HG03558 (cell line): Measurements from ENCODE around the gene LPIN1.
"Not testable (repeated sequence)": the region's sequence is repeated elsewhere in the genome, so short reads cannot be mapped to it uniquely, and the experiment has no call there.

Experiments used
- ATAC-seq: cut with Tn5 transposase; IDR thresholded peaks from one replicate; pipeline ENCODE4 v1.9.1; 2021; ENCODE audit warnings: moderate number of reproducible peaks; ENCODE audit not compliant: unreplicated experiment; ENCODE audit errors: extremely low read depth

The LPIN1 gene

DNA sequence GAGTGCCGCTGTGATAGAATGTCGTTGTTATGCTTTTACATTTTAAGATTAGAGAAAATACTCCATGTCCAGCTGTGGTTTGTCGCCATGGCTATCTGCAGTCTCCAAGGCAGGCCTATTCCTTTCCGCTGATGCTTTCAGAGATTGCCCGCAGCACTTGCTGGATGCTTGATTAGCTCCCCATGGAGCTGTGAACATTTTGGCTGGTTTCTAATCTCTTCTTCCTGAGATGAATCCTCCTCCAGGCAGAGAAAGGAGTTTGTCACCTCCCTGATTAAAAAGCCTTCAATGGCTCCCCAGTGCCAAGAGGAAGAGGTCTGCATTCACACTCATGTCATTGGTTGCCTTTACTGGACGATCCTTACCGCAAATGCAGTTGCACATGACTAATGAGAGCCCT is 32.6 kb upstream of the LPIN1 start:
- ATAC-seq: no peak

DNA sequence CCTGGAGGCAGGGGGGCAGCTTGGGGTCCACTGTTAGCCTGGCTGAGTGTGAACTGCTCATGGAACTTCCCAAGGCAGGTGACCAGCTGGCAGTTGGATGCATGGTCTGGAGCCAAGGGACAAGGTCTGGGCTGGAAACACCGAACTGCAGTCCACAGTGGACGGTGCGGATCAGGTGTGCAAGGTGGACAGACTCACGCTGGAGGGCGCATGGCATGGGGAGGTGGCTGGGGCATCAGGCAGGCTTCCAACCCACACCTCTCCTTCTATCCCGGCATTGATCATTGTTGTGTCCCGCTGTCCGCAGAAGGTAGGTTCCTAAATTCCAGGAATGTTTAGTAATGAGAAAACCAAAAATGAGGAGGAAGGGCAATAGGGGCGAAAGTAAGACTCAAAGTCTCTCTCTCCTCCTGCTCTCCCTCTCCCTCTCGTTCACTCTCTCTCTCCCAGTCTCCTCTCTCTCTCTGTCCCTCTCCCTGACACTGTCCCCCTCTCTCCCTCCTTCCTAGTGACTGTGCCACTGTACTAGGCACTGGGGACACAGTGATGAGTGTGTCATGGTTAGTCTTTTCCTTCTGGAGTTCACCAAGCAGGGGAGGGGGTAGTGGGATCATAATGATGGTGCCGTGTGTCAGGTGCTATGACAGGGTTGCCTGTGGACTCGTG is 30.3 kb upstream of the LPIN1 start:
- ATAC-seq: no peak

DNA sequence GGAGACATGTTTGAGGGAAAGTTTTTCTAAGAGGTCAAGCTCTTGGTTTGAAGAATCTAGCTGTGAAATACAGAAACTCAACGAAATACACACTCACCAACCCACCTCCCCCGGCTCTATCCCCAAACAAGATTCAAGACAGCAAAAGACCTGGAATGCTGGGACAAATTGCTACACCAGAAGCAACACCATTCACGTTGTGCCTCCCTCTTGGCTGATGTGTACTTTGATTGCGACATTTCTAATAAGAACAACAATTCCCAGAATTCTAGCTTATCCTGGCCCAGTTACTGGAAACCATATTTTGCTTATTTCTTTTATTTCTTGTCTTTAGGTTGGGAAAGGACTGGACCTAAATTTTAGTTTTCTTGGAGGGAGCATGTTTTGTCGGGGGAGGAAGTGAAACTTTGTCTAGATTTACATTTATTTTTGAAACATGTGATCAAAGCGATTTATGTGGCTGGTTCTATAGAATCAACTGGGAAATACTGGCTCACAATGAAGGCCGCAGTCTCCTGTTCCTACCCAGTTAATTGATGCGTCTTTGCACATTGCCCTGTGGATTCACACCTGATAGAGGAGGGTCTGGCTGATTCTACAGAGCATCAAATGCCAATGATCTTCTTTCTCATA is 29.6 kb upstream of the LPIN1 start:
- no peak for ATAC-seq

DNA sequence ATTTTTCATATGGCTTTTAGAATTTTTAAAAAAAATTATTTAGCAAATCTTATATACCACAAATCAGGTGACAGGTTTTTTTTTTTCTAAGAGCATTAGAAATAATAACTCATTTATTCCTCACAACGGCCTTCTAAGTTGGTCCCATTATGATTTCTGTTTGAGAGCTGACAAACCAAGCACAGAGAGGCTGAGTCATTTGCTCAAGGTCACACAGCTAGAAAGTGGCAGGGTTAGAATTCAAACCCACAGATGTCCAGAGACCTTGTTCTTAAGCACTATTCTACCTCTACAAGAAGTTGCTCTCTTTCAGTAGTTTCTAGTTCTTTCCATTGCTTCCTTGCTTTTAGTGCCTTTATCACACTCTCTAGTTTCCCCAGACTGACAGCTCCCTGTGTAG is 28.8 kb upstream of the LPIN1 start:
- ATAC-seq: no peak

DNA sequence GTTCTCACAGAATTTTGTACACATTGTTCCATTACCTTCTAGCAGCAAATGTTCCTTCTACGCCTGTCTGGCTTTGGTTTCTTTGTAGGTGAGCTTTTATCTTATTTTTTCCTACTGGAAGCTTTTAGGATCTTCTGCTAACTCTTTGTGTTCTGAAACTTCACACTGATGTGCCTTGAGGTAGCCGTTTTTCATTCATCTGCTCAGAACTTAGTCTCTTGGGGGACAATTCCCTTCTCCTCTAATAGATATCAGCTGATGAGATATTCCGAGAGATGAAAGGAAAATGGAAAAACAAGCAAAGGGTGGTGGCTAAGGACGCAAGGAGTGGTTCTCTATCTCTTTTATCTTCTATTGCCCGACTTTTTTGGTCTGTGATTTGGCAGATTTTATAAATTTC is 27.8 kb upstream of the LPIN1 start:
- no peak for ATAC-seq

DNA sequence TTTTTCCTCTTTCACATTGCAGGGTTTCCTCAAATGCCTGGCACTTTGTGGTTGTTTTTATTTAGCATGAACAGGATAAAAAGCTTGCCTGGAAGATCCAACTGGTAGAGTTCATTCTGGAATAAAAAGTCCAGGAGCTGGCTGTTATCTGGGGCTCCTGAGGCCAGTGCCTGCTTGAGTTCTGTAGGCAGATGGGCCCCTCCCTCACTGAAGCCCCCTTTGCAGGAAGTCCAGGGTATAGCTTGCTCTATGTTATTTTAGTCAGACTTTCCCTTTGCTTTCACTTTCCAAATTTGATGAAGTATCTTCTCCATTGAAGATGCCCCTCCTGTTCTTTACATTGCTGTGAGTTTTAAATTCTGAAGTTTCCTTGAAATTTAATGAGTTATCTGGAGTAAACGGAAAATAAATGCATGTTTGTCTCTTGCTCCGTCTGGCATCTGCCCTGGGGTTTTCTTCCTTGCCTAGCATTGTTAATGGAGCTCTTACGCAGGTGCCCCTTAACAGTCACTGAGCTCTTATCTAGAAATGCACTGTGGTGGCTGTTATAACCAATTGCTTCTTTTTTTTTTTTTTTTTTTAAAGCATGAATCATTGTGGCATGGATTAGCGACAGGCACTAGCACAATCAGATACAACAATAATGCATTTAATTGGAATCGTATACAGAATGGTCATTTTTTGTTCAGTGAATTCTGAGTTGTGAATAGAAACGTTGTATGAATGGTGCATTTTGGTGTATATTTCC is 27.0 kb upstream of the LPIN1 start:
- no peak for ATAC-seq

DNA sequence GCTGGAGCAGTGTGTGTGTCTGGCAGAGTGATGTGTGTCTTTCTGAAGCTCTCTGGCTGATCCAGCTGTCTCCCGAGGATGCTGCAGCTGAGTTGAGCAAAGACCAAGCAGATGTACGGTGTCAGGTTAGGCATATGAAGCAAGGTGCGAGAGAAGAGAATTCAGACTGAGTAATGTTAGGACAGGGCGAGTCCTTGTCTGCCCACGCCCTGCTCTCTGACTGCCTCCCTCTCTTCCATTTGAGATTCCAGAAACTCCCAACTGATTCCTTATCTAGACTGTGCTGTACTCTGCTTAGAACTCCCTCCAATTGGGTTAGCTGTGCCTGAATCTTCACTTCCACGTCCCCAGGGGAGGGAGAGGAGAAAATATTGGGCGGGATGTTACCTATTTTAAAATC is 25.7 kb upstream of the LPIN1 start:
- no peak for ATAC-seq

DNA sequence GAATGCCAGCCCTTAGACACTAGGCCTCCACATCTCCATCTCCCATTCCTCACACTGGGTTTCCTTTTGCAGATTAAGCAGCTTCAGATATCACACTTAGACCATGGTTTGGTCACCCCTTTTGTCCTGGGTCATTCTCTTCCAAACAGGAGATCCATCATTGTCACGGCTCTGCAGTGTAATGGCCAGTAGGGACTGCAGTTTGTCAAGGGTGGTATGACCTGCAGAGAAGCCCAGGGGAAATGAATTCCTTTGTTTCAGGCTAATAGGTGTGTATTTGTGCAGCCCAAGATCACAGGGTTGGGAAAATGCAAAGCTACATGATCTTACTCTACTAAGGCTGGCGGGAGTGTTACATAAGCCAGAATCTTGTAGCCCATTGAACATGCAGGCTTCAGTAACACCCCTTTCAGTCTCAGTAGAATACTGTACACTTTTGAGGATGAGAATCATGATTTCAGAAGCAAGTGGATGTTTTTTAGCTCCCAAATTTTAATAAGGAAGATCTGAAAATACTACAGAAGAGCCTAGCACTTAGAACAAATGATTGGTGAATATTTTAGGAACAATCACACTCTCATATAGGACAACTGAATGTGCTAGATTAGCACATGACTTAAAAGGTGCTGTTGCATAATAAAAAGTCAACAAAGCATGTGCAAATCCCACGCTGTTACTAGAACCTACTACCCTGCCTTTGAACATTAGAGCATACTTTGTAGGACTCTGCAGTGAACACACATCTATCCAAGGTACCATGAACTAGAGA is 24.0 kb upstream of the LPIN1 start:
- no peak for ATAC-seq

DNA sequence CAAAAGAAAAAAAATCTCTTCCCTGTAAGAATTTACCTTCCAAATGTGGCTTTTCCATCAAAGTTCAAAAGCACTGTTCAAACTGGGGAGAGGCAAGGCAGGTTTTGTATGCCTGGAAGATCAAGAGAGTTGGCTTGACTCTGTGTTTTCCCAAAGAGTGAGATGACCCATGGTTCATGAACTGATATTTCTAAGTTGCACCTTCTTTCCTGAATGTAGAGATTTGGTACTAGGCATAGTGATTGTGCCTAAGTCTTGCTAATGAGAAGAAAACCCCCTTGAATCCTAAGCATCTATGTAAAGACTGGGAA is 23.4 kb upstream of the LPIN1 start:
- ATAC-seq: no peak

DNA sequence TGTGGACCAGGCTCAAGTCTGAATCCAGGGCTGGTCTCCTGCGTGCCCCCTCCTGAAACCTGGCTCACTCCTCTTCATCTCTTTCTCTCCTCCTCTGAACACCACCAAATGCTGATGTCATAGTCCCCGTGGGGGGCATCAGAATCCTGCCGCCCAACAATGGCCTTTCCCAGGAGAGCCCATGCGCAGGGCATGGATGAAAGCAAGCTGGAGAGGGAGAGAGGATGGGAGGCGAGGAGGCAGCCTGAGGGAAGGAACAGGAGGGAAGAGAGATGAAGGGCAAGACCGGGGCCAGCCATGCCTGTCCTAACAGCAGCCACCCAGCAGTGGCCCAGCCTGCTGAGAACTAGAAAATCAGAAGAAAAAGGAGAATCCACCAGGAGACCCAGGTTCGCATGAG is 22.3 kb upstream of the LPIN1 start:
- ATAC-seq: no peak

DNA sequence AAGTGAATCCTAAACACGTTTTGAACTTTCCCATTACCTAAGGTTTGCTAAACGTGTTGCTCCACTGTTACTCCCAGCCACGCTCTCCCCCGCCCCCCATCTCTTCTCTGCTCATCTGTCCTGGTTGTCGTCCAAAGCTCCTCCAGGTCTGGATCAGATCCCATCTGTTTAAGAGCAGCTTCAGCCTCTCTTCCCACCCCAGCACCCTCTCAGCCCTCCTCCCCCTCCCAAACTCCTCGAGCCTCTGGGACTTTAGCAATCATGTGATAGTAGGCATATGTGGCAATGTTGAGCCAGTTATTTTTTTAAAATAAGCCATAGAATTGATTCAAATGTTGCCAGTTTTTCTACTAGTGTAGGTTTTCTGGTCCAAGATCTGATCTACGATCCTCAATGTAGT is 20.0 kb upstream of the LPIN1 start:
- no peak for ATAC-seq

DNA sequence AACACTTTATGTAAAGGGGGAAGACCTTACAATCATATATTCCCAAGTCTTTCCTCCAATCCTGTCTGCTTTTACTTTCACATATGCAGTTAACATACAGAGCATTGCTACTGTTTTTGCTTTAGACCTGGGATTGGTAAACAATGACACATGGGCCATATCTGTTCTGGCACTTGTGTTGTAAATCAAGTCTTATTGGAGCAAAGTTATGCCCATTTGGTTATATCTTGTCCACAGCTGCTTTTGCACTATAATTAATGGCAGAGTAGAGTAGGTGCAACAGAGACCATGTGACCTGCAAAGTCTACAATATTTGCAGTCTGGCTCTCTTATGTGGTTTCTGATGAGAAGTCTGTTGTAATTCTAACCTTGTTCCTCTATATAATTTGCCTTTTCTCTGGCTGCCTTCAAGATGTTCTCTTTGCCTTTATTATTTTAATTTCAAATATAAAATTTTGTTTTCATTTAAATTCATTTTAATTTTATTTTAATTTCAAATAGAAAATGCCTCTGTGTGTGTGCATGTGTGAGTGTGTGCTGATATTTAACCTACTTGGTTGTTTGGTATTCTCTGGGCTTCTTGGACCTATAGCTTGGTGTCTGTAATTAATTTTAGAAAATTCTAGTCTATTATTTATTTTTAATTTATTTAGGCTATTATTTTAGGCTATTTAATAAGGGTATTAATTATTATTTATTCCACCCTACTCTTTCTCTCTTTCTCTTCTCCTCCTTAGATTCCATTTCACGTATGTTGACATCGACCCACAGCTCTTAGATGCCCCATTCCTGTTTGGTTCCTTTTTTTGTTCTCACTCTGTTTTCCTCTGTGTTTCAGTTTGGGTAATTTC is 16.8 kb upstream of the LPIN1 start:
- ATAC-seq: no peak

DNA sequence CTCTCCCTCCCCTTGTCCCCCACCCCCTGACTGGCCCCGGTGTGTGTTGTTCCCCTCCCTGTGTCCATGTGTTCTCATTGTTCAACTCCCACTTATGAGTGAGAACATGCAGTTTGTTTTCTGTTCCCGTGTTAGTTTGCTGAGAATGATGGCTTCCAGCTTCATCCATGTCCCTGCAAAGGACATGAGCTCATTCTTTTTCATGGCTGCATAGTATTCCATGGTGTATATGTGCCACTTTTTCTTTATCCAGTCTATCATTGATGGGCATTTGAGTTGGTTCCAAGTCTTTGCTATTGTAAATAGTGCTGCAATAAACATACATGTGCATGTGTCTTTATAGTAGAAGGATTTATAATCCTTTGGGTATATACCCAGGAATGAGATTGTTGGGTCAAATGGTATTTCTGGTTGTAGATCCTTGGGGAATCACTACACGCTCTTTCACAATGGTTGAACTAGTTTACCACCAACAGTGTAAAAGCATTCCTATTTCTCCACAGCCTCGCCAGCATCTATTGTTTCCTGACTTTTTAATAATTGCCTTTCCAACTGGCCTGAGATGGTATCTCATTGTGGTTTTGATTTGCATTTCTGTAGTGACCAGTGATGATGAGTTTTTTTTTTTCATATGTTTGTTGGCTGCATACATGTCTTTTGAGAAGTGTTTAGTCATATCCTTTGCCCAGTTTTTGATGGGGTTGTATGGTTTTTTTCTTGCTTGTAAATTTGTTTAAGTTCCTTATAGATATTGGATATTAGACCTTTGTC is 15.0 kb upstream of the LPIN1 start:
- not testable (repeated sequence) for ATAC-seq

DNA sequence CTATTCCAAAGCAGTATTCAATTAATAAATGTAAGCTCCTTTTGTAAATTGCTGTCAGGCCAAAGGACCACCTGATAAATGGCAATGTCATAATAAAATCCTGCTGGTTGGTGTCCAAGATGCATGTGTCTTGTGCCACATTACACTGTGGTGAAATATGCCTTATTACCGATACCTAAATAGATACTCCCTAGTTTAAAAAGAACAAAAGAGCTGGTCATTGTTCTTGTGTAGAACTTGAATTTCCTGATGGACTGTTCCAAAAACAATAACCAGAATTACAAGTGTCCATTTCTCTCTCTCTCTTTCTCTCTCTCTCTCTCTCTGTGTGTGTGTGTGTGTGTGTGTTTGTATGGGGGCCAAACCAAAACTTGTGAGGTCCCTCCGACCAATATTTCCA is 13.8 kb upstream of the LPIN1 start:
- no peak for ATAC-seq

DNA sequence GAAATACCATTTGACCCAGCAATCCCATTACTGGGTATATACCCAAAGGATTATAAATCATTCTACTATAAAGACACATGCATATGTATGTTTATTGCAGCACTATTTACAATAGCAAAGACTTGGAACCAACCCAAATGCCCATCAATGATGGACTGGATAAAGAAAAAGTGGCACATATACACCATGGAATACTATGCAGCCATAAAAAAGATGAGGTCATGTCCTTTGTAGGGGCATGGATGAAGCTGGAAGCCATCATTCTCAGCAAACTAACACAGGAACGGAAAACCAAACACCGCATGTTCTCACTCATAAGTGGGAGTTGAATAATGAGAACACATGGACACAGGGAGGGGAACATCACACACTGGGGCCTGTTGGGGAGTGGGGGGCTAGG is 8.6 kb upstream of the LPIN1 start:
- not testable (repeated sequence) for ATAC-seq

DNA sequence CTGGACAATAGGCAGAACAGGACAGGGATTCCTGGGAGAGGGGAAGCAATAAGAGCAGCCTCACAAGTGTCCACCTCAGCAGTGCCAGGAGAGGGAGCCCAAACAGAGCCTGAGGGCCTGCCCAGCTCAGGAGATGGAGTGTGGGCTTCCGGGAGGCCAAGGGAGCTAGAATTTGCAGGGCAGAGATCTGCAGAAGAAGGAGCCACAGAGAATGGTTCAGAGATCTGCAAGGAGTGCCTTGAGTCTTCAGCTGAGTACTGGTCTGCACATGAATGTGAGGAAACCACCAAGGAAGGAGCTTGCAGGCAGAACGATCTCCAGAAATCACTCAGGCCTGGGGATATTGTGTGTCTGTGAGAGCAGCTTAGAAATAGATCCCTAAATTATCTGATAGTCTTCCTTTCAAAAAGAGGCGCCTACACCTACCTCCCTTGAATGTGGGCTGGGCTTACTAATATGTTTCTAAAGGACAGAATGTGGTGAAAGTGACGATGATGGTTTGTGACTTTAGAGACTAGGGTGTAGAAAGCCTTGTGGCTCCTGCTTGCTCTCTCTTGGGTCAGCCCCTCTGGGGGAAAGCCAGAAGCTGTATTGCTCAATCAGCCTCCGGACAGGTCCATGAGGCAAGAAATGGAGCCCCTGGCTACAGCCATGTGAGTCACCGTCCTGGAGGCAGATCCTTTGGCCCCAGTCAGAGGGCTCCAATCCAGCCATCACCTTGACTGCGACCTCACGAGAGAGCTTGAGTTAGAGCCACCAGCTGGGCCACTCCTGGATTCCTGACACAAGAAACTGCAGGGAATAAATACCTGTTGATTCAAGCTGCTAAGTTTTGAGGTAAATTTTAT is 7.6 kb upstream of the LPIN1 start:
- no peak for ATAC-seq

DNA sequence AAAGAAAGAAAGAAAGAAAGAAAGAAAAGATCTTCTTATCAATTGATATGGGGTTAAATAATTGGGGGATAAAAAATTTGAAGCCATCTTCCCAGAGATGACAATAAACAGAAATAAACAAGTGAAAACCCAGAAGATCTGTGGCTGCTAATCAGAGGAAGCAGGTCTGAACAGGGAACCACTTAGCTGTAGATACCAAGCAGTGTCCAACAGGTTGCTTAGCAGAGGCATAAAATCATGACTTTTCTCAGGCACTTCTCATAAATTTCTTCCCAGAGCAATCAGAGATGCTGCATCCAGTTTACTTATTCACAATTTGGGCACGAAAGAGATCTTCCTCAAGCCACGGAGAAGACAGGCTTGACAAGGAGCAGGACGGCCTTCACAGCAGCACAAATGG is 5.7 kb upstream of the LPIN1 start:
- no peak for ATAC-seq

DNA sequence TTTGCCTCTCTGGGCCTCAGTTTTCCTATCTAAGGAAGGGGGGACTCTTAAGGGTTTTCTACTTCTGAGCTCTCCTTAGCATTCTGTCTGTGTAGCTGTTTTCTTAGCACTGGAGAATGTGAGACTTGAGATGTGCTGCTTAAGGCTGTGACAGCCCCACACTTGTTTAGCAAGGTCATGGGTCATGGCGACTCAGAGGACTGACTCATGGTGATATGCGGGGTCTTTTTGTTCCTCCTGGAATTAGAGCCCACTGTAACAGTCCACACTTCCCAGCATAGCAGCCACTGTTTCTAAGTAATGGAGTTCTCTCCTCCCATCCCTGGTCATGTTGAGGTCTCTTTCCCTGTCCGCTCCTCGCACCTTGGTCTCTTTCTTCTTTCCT is 4.1 kb upstream of the LPIN1 start:
- ATAC-seq: no peak
